GM18502 (cell line): ENCODE results near the gene ERCC1.
A peak's percentile ranks its signal among the peaks of the same experiment; 100 is the strongest.

Source experiments
- ATAC-seq: cut with Tn5 transposase; IDR thresholded peaks from one replicate; pipeline ENCODE4 v1.9.1; 2021; ENCODE audit warnings: mild to moderate bottlenecking; ENCODE audit not compliant: unreplicated experiment, poor library complexity

Gene ERCC1

GRCh38 chr19:45423589-45424190, at the start of gene ERCC1:
Gene ERCC1 (minus strand): TSS chr19:45423917. CDS start chr19:45423374, 543 bp downstream.
- peak; percentile 54 for ATAC-seq

- no peak for ATAC-seq
These were observed 49.6 kb upstream of the ERCC1 start for GRCh38 chr19:45473367-45473681.

- ATAC-seq: no peak
These were observed 49.0 kb upstream of the ERCC1 start for GRCh38 chr19:45472563-45473366.

- no peak for ATAC-seq
These were observed 48.3 kb upstream of the ERCC1 start for GRCh38 chr19:45471931-45472562.

GRCh38 chr19:45471111-45471930, 47.6 kb upstream of the ERCC1 start:
- no peak for ATAC-seq

- ATAC-seq: no peak
These were observed 47.0 kb upstream of the ERCC1 start for GRCh38 chr19:45470762-45471081.

GRCh38 chr19:45469945-45470761, 46.4 kb upstream of the ERCC1 start:
- no peak for ATAC-seq

GRCh38 chr19:45469132-45469944, 45.6 kb upstream of the ERCC1 start:
- peak; percentile 57 for ATAC-seq

GRCh38 chr19:45468803-45469131, 45.0 kb upstream of the ERCC1 start:
- ATAC-seq: no peak

- no peak for ATAC-seq
These were observed 44.5 kb upstream of the ERCC1 start for GRCh38 chr19:45468159-45468651.

- peak; percentile 46 for ATAC-seq
These were observed 43.9 kb upstream of the ERCC1 start, which contains the start of gene FOSB for GRCh38 chr19:45467456-45468158. Gene FOSB (plus strand): TSS chr19:45467996. CDS start chr19:45468587, 591 bp downstream.

- ATAC-seq: no peak
These were observed 43.4 kb upstream of the ERCC1 start for GRCh38 chr19:45467115-45467455.

GRCh38 chr19:45464852-45465441, 41.2 kb upstream of the ERCC1 start:
- no peak for ATAC-seq

GRCh38 chr19:45464274-45464673, 40.6 kb upstream of the ERCC1 start:
- no peak for ATAC-seq

GRCh38 chr19:45463241-45463640, 39.5 kb upstream of the ERCC1 start:
- no peak for ATAC-seq

- no peak for ATAC-seq
These were observed 38.5 kb upstream of the ERCC1 start for GRCh38 chr19:45462174-45462573.

- no peak for ATAC-seq
These were observed 37.2 kb upstream of the ERCC1 start for GRCh38 chr19:45460807-45461347.

- ATAC-seq: no peak
These were observed 34.1 kb upstream of the ERCC1 start for GRCh38 chr19:45457776-45458175.
